DND-41 (cell line): ENCODE data around the gene GAGE12D.
"Not testable (repeated sequence)": the region's sequence is repeated elsewhere in the genome, so short reads cannot be mapped to it uniquely, and the experiment has no call there.

Experiments
- CTCF ChIP-seq: IDR thresholded peaks from 2 replicates; pipeline ENCODE4 v1.5.1; 2012; ENCODE audit warnings: borderline replicate concordance, low read length, moderate library complexity, mild to moderate bottlenecking; ENCODE audit not compliant: poor library complexity, severe bottlenecking; ENCODE audit errors: extremely low read depth
- EZH2 ChIP-seq: IDR thresholded peaks from 3 replicates; pipeline ENCODE4 v1.6.1; 2012; ENCODE audit warnings: borderline replicate concordance, low read depth, mild to moderate bottlenecking, moderate library complexity, low read length, inconsistent platforms; ENCODE audit not compliant: severe bottlenecking

- TF ChIP-seq CTCF, EZH2: not testable (repeated sequence)
Observed at GRCh38 chrX:49550989-49551388, 9.5 kb downstream of the GAGE12D start, which contains the start of gene GAGE12E.
